ENCODE measurements around the gene CHAF1B. TPM values are rescaled to one million over a fixed set of nuclear protein-coding genes. Genes with fewer than 3 reads are reported as not detected.
A peak's percentile ranks its signal among the peaks of the same experiment; 100 is the strongest.
"Not testable (repeated sequence)": the region's sequence is repeated elsewhere in the genome, so short reads cannot be mapped to it uniquely, and the experiment has no call there.

The CHAF1B gene
- total RNA-seq, 2 donors from 2014 or later, result 4.2 to 6.3 TPM

- Histone ChIP-seq H3K4me1 (peaks cover 17% of the 10 kb centered on the region), H3K36me3 (replicated peaks in 1 of 2; ENCODE audit: insufficient read depth in 1 of 2, low read depth in 2 of 2) (peaks cover 7 to 19% of the 10 kb centered on the region in 2 donors), H3K27ac (peak overlapping the region in 1 of 4 donors; percentile 85), H3K27me3 (no peaks in the 10 kb centered on the region), H3K9me3 (no peaks in the 10 kb centered on the region), H3K4me3 (no peak overlapping the region)
- ATAC-seq (no peak), DNase-seq (no peak)
- intact Hi-C loops (cut with DNase I), result no loop called here
- no peak for TF ChIP-seq POLR2A (IDR thresholded peaks at IDR 0.05)
- no peak for TF ChIP-seq CTCF (IDR thresholded peaks at IDR 0.05)
Observed at GRCh38 chr21:36375994-36376393, 9.2 kb upstream of the CHAF1B start.

GRCh38 chr21:36377391-36377842, 7.8 kb upstream of the CHAF1B start:
- H3K36me3 ChIP-seq (replicated peaks in 1 of 2; ENCODE audit: insufficient read depth in 1 of 2, low read depth in 2 of 2), result peaks cover 6 to 15% of the 10 kb centered on the region in 2 donors
- peak; percentile 29 to 62 (median 46) for DNase-seq
- no peaks in the 10 kb centered on the region for H3K9me3 ChIP-seq
- H3K27ac ChIP-seq, result peak overlapping the region; percentile 49 to 87 (median 75)
- intact Hi-C loops (cut with DNase I), result no loop called here
- ATAC-seq, result peak; percentile 85
- TF ChIP-seq CTCF (IDR thresholded peaks at IDR 0.05) (no peak), POLR2A (IDR thresholded peaks at IDR 0.05) (peak in 2 of 3 donors; percentile 52 to 65)
- peaks cover 21% of the 10 kb centered on the region for H3K4me1 ChIP-seq
- H3K4me3 ChIP-seq, result no peak overlapping the region
- 56 to 80% methylated on average over 7 of the region's 7 CpGs for WGBS, 2 donors
- H3K27me3 ChIP-seq, result no peaks in the 10 kb centered on the region

- H3K9me3 ChIP-seq, result no peaks in the 10 kb centered on the region
- ATAC-seq, result no peak
- DNase-seq, result no peak
- H3K4me3 ChIP-seq, result no peak overlapping the region
- no peaks in the 10 kb centered on the region for H3K27me3 ChIP-seq
- peaks cover 0 to 3% of the 10 kb centered on the region in 2 donors for H3K36me3 ChIP-seq (replicated peaks in 1 of 2; ENCODE audit: insufficient read depth in 1 of 2, low read depth in 2 of 2)
- 95 to 97% methylated on average over 6 of the region's 6 CpGs for WGBS, 2 donors
- peak overlapping the region in 3 of 4 donors; percentile 52 to 87 (median 85) for H3K27ac ChIP-seq
- intact Hi-C loops (cut with DNase I), result no loop called here
- H3K4me1 ChIP-seq, result peaks cover 28% of the 10 kb centered on the region
- TF ChIP-seq POLR2A (IDR thresholded peaks at IDR 0.05) (no peak), CTCF (IDR thresholded peaks at IDR 0.05) (no peak)
Observed at GRCh38 chr21:36379251-36379650, 5.9 kb upstream of the CHAF1B start.

- ATAC-seq (no peak), DNase-seq (no peak)
- H3K4me1 ChIP-seq, result peaks cover 30% of the 10 kb centered on the region
- H3K9me3 ChIP-seq, result no peaks in the 10 kb centered on the region
- 54 to 57% methylated on average over 9 of the region's 9 CpGs for WGBS, 2 donors
- TF ChIP-seq CTCF (IDR thresholded peaks at IDR 0.05) (no peak), POLR2A (IDR thresholded peaks at IDR 0.05) (no peak)
- no peak overlapping the region for H3K4me3 ChIP-seq
- H3K27me3 ChIP-seq, result no peaks in the 10 kb centered on the region
- intact Hi-C loops (cut with DNase I), result no loop called here
- H3K27ac ChIP-seq, result peak overlapping the region; percentile 25 to 61 (median 35)
- H3K36me3 ChIP-seq (replicated peaks in 1 of 2; ENCODE audit: insufficient read depth in 1 of 2, low read depth in 2 of 2), result no peaks in the 10 kb centered on the region
Observed at GRCh38 chr21:36381841-36382589, 3.2 kb upstream of the CHAF1B start.

GRCh38 chr21:36382722-36383121, 2.5 kb upstream of the CHAF1B start:
- peak overlapping the region in 3 of 4 donors; percentile 13 to 61 (median 39) for H3K27ac ChIP-seq

More at GRCh38 chr21:36382722-36383121, 2.5 kb upstream of the CHAF1B start:
- H3K9me3 ChIP-seq; ATAC-seq; H3K27me3 ChIP-seq; H3K36me3 ChIP-seq (replicated peaks in 1 of 2; ENCODE audit: insufficient read depth in 1 of 2, low read depth in 2 of 2); intact Hi-C loops (cut with DNase I); H3K4me3 ChIP-seq: not testable (repeated sequence)
- H3K4me1 ChIP-seq, result peaks cover 30% of the 10 kb centered on the region
- peak in 2 of 4 donors; percentile 24 to 25 for DNase-seq
- WGBS, 2 donors, result 81 to 91% methylated on average over 10 of the region's 10 CpGs

All from body of pancreas (tissue), 4 donors.